Stimulated activated CD8-positive, alpha-beta memory T cell treated with anti-CD3 and anti-CD28 coated beads, Interleukin-4, amount 100 ng/mL, for 24 hours (primary cell): ENCODE results near the gene MAPK4.

ENCODE experiments used
- DNase-seq: peaks from one replicate; pipeline ENCODE4 v3.0.0-alpha.2; 2020; ENCODE audit warnings: low read depth

The MAPK4 gene

GRCh38 chr18:50721451-50722120 is 161.7 kb downstream of the MAPK4 start:
- DNase-seq, result no peak

- DNase-seq, result no peak
Measured at GRCh38 chr18:50722311-50722710, 162.4 kb downstream of the MAPK4 start.

GRCh38 chr18:50724751-50725151 is 164.9 kb downstream of the MAPK4 start:
- DNase-seq, result no peak

DNA sequence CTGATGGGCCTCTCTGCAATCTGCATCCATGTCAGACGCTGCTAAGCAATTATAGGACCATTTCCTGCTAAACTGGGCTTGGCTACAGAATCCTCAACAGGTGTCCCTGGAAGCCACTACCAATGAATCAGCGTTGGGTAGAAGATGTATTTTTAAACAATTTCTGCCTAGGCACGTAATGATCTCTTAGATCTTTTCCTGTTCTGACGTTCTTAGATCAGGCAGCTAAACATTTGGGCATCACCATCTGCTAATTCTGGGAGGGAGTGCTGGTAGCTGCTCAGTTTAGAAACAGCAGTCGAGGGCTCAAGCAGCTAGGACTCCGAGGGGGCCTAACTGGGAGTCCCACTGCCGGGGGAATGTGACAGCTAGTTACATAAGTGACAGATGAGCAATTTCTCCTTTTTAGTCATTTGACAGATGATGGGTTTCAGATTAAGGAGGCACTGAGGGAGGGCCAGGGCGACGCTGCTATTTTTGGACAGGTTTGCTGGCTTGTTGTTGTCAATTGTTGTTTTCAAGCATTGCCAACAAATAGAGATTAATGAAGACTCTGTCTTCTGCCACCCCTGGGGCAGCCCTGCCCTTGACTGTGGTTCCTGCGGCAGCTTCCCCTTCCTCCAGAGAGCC is 167.2 kb downstream of the MAPK4 start:
- no peak for DNase-seq

- DNase-seq, result no peak
Measured at GRCh38 chr18:50727721-50728471, 168.0 kb downstream of the MAPK4 start.

- DNase-seq, result no peak
Measured at GRCh38 chr18:50729376-50729775, 169.5 kb downstream of the MAPK4 start.

GRCh38 chr18:50729986-50730385 is 170.1 kb downstream of the MAPK4 start:
- no peak for DNase-seq

DNA sequence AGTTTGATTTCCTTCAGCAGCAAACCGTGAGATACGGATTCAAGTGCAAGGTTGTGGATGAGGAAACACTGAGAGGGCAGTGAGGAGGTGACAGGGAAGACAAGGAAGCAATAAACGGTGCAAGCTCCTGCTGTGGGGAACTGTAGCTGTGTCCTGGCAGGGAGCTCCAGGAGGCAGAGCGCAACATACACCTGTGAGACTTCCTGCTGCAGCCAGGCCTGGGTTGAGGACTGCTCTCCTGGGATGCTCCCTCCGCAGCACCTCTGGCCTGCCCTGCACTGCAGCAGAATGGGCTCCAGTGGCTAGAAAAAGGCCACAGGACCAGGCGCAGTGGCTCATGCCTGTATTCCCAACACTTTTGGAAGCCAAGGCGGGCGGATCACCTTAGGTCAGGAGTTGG is 174.5 kb downstream of the MAPK4 start:
- DNase-seq, result no peak

- no peak for DNase-seq
Measured at GRCh38 chr18:50734886-50735285, 175.0 kb downstream of the MAPK4 start.

GRCh38 chr18:50737127-50737526 is 177.2 kb downstream of the MAPK4 start:
- DNase-seq, result no peak

DNA sequence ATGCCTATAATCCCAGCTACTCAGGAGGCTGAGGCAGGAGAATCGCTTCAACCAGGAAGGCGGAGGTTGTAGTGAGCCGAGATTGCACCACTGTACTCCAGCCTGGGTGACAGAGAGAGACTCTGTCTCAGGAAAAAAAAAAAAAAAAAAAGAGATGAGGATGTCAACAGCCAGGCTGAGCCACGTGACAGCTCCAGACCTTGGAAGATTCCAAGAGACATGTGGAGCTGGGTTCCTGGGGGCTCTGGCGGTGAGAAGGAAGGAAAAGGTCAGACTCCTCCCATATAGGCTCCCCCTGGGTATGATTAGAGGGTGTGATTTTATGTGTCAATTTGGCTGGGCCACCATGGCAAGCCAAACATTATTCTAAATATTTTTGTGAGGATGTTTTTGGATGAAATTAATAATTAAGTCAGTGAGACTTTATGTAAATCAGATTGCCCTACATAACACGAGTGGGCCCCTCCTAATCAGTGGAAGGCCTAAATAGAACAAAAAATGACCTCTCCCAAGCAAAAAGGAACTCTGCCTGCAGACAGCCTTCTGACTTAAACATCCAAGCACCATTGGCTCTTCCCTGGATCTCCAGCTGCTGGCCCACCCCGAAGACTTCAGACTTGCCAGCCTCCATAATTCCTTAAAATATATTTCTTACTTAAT is 178.3 kb downstream of the MAPK4 start:
- no peak for DNase-seq

DNA sequence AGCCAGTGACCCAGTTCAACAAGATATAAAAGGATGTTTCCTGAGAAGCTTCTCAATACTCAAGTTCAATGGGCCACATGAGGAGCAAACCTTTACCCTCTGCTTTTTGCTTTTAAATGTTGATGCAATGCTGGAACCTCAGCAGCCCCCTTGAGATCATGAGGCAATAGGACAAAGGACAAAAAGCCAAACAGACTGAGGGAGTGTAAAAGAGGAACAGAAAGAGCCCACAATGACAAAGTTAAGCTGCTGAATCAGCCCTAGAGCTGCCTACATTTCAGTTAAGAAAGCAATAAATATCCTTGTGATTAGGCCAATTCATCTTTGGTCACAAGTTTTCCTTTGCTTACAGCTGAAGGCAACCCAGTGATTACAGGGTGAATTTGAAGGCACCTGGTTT is 183.1 kb downstream of the MAPK4 start:
- DNase-seq, result no peak

DNA sequence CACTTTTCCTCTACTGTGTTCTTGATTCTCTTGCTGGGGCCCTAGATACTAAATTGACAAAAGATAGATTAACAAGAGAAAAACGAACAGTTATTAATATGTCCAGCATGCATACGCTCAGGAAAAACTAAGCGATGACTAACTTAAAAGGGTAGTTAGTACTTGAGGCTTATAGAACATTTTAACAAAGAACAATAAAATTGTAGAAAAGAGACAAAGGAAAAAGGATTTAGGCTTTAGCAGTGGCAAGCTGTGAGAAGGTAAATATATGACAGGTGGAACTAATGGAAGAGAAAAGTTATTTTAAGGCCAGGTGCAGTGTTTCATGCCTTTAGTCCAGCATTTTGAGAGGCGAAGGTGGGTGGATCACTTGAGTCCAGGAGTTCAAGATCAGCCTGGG is 184.4 kb downstream of the MAPK4 start:
- DNase-seq, result no peak

DNA sequence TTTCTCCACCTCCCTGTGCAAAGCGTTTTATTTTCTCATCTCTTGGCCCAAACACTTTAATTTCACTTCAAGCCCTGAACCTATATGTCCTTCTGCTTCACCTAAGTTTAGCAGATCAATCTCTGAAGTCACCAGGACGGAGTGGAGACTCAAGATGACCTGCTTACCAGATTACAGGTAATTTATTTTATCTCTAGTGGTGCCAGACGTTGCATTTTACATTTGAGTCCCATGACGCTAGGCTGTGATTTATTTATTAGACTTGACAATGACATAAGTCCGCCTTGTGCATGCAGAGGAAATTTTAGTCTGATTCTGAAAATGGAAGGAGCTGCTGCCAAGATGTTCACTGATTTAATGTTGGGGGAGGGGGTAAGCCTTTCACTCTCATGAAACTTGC is 186.1 kb downstream of the MAPK4 start:
- no peak for DNase-seq

GRCh38 chr18:50747849-50748242 is 188.0 kb downstream of the MAPK4 start:
- DNase-seq, result no peak

DNA sequence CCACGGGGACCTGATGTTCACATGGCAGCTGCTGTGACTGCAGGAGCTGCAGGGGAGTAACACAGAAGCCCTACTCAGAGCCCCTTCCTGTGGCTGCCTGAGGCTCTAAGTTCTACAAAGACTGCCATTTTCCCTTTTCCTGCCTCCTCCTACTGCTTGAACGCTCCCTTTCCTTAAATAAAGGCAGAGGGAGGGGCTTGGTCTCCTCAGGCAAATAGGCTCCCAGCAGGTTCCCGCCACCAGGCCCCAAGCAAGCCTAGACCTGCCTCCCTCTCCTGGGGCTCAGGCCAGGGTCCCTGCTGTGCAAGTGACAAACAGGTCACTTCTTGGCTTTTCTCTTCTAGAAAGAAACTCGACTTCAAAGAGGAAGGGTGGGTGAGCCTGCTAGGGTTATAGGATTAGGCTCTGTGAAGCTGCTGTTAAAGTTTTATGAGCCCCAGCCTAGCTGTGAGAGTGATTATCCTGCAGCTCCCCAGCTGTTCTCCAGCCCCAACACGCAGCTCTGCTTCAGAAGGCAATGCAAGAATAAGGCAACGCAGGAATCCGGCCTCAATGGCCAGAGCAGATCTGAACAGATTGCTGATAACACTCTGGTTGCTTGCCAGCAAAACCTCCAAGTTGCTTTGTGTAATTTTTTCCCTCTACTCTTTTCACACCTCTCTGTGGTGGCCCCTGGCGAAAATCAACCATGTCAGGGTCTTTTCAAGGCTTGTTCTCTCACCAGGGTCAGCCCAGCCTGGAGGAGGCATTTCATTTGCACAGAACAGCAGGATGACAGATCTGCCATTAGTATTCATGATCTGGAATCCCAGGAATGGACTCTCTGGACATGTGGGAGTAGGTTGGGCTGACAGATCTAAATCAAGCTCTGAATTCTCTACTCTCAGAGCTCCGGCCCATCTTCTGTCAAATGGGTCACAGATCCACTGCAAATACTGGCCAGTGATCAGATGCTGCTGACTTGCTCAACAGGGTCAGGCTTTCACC is 188.6 kb downstream of the MAPK4 start:
- DNase-seq, result no peak

GRCh38 chr18:50749421-50749820 is 189.5 kb downstream of the MAPK4 start:
- no peak for DNase-seq

- DNase-seq, result no peak
Measured at GRCh38 chr18:50749945-50750344, 190.1 kb downstream of the MAPK4 start.

DNA sequence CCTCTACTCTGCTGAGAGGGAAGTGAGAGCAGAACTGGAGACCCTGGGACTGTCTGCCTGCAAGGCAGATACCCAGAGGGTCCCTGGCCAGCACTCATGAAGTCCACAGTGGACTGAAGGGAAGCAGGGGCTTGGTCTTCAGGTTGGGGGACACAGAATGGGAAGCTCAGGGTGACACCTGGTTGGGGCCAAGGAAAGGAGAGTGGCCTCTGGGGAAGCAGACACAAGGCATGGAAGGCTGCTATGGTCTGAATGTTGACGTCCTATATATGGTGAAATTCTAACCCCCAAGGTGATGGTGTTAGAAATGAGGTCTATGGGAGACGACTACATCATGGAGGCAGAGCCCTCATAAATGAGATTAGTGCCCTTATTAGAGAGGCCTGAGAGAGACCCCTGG is 190.7 kb downstream of the MAPK4 start:
- no peak for DNase-seq

- no peak for DNase-seq
Measured at GRCh38 chr18:50751490-50751889, 191.6 kb downstream of the MAPK4 start.

GRCh38 chr18:50751947-50752346 is 192.1 kb downstream of the MAPK4 start:
- no peak for DNase-seq

DNA sequence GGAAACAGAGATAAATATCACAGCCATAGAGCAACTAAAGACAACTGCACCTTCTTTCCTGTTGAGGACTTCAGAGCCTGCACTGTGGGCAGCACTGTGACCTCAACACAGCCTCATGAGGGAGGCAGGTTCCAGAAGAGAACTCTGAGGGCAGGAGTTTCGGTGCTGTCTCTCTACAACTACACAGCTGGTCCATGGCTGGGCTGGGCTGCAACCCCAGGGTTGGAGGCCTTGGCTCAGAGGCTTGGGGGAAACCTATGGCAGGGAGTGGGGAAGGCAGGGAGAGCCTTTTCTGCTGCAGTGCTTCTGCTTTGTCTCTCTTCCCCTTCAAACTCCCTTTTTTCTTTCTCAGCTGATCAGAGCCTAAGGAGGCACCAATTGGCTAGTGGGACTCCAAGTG is 193.4 kb downstream of the MAPK4 start:
- no peak for DNase-seq
